Brain pericyte (primary cell): Measurements from ENCODE around the gene TBX3.
A peak's percentile ranks its signal among the peaks of the same experiment; 100 is the strongest.
"Not testable (repeated sequence)": the region's sequence is repeated elsewhere in the genome, so short reads cannot be mapped to it uniquely, and the experiment has no call there.

Experiments
- DNase-seq: peaks from one replicate; pipeline ENCODE4 v3.0.0-alpha.2; 2012; ENCODE audit warnings: low read depth, low spot score

The TBX3 gene

GRCh38 chr12:114684098-114684869, at the start of gene TBX3:
TBX3 (minus strand) TSS chr12:114684175; CDS start chr12:114683200, 975 bp downstream.
- DNase-seq: peak; percentile 96

DNA sequence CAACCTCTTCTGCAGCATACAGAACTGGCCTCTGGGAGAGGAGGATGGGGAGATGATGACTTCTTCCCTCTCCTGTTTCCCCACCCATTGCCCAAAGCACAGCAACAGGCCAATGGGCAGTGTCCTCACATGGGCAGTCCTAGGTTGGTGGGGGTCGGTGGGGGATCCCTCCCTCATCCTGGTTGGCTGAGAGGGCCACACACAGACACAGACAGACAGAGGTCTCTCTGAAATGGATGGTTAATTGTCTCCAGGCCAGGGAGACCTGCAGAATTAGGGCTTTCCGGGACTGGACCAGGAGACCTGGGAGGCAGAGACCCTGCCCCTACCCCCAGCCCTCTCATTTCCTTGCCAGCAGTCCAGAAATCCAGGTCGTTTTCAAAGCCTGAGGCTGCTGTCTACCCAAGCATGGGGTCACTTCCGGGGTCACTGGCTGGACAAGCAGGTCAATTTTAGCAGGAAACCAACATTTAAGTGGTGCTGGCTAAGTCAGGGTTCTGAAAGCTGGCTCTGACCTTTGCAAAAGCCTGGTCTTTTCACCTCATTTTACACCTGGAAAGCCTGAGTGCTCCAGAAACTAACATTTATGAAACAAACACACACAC, 48.6 kb upstream of the TBX3 start:
- no peak for DNase-seq

DNA sequence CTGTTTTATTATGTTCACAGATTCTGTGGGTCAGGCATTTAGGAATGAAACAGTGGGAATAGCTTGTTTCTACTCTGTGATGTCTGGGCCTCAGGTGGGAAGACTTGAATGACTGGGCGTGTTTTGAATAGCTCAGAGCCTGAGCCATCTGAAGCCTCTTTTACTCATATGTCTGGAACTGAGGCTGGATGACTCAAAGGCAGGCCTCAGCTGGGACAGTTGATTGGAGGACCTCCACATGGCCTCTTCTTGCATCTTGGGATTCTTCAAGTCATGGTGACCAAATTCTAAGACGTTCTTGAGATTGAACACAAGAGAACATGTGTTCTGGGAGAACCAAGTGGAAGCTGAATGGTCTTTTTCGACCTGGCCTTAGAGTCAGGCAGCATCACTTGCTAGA, 45.8 kb upstream of the TBX3 start:
- DNase-seq: no peak

DNA sequence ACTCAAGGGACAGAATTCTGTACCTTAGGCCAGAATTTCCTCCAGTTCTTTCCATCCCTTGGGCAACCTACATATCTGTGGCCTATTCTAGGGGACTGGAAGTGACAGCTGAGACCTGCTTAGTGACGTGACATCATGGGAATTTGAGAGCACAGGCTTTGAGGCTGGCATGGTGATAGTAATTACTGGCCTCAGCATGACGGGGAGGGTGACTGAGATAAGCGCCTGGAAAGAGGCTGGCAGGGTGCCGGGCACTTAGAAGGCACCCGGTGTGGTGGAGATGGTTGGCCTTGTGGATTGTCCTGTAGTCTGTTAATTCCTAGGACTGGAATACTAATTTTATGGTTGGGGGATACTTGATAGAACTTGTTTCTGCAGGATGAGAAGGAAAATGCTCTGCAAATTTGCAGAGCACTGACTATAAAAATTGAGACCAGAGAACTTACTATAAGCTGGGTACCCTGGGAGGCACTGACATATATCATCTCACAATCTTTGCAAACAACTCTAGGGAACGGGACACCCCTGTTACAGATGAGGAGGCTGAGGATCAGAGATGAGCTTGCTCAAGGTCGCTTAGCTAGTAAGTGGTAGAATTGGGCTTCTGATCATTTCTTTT, 42.2 kb upstream of the TBX3 start:
- no peak for DNase-seq

DNA sequence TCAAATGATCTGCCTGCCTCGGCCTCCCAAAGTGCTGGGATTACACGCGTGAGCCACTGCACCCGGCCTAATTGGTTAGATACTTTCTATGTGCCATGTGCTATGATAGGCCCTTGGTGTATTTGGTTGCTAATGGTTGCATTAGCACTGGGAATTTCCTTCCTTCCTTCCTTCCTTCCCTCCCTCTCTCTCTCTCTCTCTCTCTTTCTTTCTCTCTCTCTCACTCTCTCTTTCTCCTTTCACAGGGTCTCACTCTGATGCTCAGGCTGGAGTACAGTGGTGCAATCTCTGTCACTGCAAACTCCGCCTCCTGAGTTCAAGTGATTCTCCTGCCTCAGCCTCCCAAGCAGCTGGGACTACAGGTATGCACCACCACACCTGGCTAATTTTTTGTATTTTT, 38.2 kb upstream of the TBX3 start:
- not testable (repeated sequence) for DNase-seq

GRCh38 chr12:114721266-114721665, 37.3 kb upstream of the TBX3 start:
- no peak for DNase-seq

DNA sequence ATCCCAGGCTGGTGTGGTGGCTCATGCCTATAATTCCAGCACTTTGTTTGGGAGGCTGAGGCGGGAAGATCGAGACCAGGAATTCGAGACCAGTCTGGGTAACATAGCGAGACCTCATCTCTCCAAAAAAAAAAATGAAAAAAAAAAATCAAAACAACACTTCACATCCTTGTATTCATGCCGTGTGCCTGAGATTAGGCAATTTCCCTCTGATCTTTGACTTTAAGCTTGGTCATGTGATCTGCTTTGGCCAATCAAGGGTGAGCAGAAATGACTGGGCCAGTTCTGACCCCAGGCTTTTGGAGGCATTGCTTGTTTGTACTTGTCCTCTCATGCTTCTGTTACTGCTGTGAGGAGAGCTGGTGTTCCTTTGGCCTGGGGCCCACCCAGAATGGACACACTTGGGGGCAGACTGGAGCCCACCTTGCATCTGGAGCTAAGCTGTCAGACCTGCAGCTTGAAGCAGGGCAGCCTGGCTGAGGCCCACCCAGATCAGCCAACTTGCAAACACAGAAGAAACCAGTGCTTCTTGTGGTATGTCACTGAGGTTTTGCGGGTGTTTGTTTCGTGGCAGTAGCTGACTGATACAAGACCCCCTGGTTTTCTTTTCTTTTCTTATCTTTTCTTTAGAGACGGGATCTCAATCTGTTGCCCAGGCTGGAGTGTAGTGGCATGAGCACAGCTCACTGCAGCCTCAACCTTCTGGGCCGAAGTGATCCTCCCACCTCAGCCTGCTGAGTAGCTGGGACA, 29.7 kb upstream of the TBX3 start:
- no peak for DNase-seq

DNA sequence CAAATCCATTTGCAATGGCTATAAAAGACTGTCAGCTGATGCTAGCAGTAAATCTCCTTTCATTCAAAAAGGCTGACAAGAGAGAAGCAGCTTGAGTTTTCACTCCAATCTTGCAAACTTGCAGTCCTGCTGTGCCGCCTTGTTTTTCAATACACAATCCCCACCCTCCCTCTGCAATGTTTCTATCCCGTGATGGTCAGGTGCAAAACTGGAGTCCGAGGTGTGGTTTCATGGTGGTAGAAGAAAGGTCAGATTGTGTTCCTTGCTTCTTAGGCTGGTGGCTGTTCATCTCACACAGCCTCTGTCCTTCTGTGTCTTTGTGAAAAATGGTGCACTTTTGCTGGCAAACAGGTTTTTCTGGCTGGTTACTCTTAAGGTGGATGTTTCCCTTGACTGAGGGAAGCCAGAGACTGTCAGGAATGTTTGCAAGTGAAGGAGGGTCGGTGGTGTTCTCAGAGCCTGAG, 27.7 kb upstream of the TBX3 start:
- no peak for DNase-seq

DNA sequence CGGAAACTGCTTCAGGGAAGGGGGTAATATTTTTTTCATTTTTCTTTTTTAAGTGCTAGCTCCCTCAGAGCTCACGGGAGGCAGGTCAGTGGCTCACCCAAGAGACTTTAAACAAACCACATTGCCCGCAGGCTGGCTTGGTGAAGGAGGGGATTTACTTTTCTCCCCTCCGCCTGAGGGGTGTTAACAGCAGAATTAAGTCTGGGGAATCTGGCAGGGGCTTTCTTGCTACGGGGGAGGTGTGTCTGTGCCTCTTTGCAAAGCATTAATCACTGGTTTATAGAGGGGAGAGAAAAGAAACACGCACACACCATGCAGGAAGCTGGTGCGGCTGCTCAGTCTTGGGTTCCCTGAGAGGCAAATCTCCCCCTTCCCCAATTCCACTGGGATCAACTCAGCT, 26.2 kb upstream of the TBX3 start:
- DNase-seq: no peak

DNA sequence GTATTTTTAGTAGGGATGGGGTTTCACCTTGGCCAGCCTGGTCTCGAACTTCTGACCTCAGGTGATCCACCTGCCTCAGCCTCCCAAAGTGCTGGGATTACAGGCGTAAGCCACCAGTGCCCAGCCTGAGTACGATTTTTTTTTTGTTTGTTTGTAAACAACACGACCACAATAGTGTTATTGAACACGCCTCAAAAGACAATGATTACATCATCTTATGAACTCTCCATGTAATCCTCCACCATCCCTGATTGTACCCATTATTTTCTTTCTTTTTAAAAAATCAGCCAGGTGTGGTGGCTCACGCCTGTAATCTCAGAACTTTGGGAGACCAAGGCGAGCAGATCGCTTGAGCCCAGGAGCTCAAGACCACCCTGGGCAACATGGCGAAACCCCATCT, 25.1 kb upstream of the TBX3 start:
- no peak for DNase-seq

GRCh38 chr12:114708598-114708997, 24.6 kb upstream of the TBX3 start:
- DNase-seq: not testable (repeated sequence)

DNA sequence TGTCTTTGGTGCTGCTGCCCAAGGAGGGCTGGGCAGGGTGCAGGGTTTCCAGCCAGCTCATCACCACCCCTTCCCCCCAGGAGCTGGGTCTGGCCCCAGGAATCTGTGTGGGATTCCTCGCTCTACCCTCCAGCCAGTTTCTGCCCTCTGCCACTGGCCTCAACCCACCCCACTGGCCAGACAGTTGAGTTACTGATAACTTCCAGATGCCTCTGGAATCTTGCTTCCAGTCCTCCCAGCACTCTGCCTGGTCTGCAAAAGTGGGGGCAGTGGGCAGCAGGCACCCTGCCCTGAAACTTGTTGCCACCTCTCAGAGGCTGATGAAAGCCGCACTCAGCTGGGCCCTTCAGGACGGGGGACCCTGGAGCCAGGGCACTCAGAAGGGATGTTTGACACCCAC, 20.1 kb upstream of the TBX3 start:
- no peak for DNase-seq

- DNase-seq: no peak
Measured at GRCh38 chr12:114703060-114703493, 19.1 kb upstream of the TBX3 start.

DNA sequence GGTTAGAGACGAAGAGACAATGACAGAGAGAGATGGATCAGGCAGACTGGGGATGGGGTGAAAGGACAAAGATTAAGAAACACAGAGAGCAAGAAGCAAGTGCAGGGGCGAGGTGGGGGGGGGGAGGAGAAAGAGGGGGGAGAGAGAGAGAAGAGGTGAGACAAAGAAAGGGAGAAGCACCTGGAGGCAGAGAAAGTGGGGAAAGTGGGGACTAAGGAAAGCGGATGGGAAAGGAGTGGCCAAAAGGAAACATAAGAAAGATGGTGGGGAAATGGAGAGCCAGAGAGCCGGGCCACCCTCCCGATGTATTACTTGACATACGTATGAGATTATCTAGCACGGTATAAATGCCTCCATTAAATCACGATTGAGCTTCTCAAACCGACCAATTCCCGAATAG, 18.5 kb upstream of the TBX3 start:
- DNase-seq: no peak

DNA sequence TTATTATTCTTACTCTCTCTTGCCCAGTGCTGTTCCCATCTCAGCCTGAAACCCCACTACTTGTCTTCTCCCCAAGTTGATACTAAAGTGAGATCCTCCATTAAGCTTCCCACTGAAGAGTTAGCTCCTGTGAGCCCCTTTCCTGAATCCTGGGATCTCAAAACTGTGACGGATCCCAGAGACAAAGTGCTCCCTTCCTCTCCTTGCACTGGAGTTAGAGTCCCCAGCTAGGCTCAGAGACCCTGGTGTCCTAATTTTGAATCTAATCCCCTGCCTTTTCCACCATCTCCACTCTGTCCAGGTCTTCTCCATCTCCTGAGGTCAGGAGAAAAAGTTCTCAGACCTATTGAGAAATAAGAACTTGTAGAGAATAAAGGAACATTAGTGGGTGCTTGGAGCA, 17.6 kb upstream of the TBX3 start:
- DNase-seq: no peak

DNA sequence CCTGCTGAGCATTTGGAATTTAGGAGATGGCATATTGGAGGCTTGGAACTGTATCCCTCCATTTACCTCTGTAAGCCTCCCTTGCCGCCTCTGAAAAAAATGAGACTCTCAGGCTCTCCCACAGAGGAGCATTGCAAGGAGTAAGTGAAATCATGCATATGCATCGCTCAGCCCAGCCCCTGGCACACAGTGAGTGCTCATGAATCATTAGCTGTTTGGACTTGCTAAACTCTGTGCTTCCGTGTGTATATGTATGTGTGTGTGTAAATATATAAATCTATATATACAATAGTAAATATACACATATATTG, 17.1 kb upstream of the TBX3 start:
- no peak for DNase-seq

DNA sequence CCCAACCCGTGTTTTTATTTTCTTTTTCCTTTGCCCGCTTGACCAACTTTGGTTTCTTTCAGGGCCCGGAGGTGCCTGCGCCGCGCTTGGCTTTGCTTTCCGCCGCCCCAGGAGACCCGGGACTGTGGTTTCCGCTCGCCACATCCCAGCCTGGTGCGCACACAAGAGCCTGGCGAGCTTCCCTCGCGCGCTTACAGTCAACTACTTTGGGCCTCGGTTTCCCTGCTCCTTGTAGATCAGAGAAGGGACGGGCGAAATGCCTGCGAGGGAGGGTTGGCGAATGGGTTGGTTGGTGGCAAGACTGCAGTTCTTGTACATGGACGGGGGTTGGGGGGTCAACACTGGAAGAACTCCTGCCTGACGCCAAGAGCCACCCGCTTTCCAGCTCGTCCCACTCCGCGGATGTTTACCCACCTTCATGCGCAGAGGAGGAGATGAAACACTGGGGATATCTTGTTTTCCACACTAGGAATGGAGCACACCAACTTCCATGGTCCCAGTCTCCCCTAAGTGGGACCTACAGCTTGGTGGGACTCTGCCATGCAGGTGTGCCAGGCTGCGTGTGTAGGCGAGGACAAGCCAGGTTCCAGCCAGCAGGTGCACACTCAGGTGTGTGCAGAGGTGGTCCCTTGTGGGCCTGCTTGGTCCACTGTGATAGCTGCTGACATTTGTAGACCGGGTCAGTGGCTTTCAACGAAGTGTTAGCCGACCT, 16.6 kb upstream of the TBX3 start:
- DNase-seq: no peak

DNA sequence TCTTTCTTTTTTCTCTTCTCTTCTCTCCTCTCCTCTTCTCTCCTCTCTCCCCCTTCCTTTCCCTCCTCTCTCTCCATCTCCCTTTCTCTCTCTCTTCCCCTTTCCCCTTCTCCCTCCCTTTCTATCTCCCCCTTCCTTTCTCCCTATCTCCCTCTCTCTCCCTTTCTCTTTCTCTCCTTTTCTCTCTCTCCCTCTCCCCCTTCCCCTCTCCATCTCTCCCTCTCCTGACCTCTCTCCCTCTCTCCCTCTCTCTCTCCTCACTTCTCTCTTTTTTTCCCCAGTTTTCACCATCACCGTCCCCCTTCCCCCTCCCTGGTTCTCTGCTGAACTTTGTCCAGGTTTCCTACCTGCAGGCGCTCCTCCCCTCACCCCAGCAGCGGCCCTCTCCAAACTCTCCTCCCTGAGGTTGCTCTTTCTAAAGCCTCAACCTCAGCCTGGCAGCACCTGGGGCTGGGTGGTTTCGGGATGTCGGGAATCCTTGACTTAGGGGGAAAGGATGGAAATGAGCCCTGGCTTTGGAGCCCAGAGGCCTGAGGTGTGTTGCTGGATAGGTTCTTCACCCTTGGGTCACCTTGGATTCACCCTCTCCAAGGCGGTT, 14.7 kb upstream of the TBX3 start:
- no peak for DNase-seq

DNA sequence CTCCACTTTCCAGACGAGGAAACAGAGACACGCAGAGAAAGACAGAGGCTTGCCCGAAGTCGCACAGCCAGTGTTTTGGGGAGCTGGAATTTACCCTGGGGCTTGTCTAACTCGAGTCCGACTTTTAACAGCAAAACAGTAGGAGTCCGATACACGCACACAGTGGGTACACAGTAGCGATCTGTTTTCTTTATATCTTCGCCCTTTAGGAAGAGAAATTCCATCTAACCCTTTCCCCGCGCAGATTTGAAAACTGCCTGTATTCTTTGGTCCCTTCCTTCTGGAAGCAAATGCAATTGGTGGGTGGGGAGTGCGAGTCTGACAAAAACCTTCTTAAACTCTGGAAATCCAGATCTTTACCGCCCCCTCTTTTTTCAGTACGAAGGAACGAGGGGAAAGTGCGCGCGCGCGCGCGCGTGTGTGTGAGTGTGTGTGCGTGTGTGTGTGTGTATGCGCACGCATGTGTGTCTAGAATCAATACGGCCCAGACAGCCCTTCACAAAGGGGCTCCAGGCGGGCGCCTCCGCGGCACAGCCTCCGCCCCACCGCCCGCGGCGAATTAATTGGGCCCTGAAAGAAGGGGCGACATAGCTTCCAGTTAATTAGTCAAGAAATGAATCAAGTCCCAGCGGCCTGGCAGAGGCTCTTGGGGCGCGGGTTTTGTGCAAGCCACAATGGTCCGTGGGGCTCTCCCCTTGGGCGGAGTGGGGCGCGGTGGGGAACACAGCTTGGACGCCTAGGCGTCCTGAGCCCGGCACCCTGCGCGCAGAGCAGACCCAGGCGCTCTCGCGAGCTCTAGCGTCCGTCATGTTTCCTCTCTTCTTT, 14.0 kb upstream of the TBX3 start:
- no peak for DNase-seq

DNA sequence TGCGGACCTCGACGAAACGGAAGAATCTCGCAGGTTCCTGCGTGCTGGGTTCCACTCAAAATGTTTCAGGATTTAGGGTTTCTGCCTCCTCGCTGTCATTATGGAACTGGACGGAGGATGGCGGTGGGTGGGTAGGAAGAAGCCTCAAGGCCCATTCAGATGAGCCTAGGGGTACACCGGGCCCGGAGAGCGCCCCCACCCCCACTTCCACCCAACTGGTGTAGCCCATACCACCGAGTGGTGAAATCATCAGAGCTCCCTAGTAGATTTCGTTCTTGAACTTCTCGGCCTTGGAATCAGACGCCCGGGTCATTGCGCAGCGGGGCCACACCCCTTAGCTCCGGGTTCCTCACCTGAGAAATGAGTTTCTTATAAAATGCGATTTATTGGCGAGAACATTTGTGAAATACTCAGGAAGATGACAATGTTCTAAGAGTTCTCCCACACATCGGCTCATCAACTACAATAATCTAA, 13.3 kb upstream of the TBX3 start:
- DNase-seq: no peak
